CMK (cell line): ENCODE results near the gene TBL3.
"Not testable (repeated sequence)": the region's sequence is repeated elsewhere in the genome, so short reads cannot be mapped to it uniquely, and the experiment has no call there.

Source experiments
- DNase-seq: peaks from one replicate; pipeline ENCODE4 v3.0.0-alpha.2; 2010; ENCODE audit warnings: low read depth

TBL3 gene

DNA sequence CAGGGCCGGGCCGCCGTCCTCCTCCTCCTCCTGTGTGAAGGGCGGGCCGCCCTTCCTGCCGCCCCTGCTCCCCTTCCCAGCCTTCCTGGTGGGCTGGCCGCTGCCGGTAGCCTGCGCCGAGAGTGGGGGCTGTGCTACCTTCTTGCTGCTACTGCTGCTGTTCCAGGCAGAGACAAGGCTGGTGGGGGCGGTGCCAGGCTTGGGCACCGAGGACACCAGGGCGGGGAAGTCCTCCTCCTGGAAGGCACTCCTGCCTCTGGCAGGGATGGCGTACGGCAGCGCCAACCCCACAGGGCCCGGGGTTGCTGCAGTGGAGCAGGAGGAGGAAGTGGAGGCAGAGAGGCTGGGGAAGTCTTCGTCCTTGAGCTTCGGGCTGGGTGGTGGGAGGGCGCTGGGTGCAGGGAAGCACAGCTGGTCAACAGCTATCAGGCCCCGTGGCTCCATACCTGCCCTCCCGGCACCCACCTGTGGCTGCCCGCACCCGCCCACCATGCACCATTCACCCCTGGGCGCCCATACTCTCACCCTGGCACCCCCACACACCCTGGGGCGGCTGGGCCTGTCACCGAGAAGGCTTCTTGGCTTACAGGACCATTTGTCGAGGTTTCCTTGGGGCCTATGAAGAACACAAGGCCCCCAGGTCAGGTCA, 28.1 kb downstream of the TBL3 start:
- no peak for DNase-seq

DNA sequence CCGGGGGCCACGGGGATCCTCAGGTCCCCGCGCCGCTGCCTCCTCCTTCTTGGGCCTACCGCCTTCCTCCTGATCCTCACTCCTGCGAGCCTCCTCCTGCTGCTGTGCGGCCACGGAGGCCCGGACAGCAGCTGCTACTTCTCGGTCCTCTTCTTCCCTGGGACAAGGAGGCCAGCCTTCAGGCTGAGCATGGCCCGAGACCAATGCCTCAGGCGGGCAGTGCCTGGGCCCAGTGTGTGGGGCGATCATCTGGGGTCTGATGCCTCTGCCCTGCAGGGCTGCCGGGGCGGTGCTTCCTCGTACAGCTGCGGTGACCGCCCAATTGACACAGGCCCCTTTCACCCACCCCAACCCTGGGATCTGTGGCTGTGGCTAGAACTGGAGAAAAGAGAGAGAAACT, 29.2 kb downstream of the TBL3 start:
- DNase-seq, result no peak

DNA sequence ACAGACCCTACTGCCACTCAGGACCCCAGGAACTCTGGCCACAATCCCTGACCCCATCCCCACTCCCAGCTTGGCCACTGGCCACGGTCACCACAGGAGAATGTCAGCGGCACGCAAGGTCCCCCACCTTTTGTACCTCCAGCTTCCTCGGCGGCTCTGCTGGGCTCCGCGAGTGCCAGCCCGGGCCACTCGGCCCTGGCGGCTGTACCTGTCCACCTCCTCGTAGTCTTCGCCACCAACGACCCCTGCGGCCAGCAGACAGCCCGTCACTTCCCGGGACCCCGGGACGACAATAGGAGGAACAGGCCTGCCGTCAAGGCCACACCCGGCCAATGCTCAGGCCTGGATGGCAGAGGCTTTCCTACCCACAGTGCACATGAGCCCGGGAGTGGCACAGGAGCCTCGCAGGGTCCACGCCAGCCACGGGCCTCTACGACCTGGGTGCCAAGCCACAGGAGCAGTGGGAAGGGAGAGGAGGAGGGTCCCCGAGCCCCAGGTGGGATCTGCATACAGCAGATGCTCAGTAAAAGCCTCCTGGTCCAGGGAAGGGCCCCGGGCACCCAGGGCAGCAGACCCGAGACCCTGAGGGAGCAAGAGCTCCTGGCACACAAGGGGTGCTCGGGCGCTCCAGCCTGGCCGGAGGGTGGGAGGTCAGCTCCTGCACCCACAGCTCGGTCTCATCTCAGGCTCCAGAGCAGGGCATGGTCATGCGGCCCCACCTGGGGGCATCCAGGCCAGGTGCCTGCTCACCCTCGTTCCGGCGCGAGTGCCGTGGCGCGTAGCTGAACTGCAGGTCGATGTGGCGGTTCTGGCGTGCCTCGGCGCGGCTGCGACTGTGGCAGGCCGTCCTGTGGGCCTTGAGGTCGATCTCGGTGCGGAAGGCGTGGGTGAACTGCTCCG, 29.9 kb downstream of the TBL3 start:
- DNase-seq, result no peak

DNA sequence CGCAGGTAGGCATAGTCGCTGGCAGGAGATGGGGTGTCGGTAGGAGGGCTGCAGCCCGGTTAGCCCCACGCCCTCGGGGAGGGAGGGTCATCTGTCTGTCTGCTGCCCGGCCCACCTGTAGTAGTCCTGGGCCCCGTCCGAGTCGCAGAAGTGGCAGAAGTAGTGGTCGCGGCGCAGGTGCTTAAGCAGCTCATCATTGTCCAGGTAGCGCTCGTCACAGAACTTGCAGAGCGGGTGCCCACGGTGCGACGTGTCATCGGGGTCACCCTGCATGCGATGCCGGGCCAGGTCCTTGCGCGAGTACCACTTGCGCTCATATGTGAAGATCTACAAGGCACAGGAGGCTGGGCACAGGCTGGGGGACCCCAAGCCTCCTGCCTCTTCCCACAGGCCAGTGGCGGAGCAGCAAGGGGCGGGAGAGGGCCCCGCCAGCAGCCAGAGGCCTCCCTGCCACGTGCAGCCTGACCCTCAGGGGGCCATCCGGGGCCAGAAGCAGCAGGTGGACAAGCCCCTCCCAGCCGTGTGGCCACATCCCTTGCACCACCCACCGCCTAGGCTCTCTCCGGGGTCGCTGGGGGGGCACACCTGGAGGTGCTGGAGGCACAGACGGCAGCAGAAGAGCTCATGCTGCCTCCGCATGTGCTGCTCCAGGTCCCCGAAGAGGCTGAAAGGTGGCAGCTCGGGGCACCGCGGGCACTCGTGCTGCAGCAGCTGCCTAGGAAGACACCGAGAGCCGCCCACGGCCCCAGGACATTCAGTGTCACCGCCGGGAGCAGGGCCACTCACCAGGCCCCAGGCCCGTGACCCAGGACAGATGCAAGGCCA, 30.8 kb downstream of the TBL3 start:
- DNase-seq, result no peak

DNA sequence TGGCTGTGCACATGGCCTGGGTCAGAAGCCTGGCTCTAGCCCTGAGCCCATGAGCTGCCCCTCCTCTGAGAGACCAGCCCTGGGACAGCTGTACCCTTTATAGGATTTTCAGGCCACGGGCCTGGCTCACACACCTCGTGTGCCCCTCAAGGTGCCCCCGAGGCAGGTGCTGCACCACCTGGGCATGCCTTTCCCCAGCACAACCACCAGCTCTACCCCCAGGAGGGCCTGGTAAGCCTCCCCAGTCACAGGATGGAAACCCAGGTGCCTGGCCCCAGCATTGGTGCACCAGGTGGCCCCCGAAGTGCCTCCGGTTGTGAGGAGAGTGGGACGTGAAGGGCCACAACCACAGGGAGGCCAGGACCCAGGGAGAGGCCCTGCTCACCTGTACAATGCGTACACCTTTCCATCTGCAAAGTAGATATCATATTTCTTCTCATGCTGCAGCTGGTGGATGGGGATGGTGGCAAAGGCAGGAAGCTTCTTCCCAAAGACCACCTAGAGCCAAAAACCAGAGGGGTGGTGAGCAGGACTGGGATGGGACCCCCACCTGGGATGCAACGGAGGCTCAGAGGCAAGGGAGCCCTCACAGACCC, 31.5 kb downstream of the TBL3 start:
- no peak for DNase-seq

DNA sequence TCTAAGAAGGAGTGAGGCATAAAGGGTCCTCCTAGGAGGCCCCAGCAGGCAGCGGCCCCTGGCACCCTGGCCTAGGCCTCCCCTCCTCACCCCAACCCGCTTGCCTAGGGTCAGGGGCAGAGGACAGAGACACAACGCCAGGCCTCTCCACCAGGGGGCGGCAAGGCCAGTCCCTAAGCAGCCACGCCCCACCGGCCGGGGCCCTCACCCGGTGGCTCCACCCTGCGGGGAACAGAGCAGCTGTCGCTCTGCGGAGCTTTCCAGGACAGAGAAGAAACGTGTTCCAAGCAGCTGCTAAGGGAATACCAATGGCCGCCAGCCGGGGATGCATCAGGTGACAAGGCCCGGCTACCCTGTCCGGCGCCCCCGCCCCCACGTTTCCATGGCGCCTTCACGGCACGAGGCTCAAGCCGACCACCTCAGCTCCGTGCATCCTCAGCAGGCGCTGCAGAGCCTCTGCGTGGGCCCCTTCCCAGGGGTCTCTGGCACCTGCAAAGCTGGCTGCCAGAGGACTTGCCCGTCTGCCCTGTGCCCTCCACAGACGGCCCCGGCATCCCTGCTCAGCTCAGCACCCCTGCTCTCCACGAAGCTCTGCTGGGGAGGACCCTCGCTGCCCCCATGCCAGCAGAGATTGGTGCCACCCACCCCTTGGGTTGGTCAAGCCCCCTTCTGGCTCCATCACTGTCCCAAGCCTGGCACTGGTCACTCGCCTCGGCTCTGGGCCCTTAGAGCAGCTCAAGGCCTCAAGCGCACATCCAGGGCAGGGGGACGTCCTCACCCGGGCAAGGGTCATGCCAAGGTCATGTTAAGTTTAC, 32.2 kb downstream of the TBL3 start:
- no peak for DNase-seq

DNA sequence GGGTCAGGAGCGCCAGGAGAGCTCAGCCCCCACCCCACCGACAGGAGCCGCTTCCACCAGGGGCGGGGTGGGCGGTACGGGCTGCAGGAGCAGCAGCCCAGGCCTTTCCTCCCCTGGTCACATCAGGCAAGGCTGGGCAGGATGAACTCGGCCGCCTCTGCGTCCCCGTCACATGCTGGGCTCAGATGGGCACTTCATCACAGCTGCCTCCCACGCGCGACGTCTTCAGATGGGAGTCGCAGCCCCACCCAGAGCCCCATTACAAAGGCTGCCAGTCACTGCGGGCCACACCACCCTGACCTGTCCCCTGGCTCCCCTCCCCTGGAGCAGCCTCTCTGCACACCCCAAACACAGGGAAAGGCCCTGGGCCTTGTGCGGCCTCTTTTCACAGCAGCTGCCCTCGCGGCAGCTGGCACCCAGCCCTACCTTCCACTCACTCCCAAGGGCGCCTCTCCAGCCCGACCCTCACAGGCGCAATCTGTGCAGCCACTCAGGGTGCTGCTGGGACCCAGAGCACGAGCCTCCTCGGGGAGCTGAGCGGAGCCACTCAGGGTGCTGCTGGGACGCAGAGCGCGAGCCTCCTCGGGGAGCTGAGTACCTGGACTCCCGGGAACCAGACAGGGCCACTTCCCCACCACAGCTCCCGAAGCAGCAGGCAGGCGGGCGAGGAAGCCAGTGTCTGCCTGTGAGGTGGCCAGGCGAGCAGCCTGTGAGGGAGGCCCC, 33.1 kb downstream of the TBL3 start:
- DNase-seq, result no peak

DNA sequence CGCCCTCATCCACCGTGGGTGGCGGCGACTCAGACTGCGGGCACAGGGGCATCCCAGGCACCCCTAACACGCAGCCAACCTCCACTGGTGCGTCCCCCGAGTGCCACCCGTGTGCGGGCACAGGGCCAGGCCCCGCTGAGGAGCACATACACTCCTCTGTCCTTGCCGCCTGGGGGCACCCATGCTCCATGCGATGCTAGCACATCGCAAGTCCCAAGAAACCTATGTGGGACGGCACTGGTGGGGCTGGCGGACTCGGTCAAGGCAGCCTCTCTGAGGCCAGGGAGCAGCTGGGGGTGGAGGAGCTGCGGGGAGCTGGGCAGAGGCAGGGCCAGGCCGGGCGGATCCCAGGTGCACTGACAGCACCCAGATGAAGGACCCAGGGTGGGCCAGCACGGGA, 33.8 kb downstream of the TBL3 start:
- no peak for DNase-seq

DNA sequence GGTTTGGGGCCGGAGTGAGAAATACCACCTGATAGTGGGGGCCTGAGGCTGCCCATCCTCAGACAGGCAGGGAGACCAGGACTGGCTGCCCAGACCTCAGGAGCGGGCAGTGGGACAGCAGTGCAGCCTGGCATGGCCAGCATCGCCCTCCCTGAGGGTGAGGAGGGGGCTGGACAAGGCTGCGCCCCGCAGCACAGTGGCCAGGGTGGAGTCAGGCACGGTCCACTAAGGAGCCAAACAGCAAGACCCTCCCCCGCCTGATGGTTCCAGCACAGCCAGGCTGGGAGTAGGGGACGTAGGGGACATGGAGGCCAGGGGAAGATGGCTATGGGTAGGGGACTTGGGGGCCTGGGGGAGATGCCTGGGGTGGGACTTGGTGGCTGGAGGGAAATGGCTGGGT, 34.5 kb downstream of the TBL3 start:
- no peak for DNase-seq

DNA sequence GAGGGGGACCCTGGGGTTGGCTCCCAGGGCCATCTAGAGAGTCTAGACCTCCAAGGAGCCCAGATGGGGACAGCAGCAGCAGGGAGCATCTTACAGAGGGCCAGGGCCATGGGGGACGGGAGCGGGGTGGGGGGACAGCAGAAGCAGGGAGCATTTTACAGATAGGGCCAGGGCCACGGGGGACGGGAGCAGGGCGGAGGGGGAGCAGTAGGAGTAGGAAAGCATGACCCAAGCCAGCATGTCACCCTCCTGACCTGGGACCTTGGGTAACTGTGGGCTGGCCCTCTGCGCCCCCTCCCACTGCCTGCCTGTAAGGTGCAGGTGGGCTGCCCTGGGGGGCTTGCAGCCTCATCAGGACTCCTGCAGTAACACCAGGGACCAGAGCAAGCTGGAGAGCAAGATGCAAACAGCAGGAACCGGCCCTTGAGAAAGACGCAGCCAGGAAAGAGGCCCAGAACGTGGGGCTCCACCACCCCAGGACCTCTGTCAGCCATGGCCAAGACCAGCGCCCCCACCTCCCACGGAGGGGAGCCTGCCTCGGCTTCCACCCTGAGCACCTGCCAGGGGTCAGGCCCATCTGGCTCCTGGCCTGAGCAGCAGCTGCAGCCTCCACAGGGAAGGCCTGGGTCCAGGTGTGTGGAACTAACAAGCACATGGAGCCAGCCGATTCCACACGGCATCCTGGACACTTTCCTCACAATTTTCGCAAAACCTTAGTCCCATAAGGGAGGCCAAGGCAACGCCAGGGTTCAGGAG, 35.4 kb downstream of the TBL3 start:
- no peak for DNase-seq

DNA sequence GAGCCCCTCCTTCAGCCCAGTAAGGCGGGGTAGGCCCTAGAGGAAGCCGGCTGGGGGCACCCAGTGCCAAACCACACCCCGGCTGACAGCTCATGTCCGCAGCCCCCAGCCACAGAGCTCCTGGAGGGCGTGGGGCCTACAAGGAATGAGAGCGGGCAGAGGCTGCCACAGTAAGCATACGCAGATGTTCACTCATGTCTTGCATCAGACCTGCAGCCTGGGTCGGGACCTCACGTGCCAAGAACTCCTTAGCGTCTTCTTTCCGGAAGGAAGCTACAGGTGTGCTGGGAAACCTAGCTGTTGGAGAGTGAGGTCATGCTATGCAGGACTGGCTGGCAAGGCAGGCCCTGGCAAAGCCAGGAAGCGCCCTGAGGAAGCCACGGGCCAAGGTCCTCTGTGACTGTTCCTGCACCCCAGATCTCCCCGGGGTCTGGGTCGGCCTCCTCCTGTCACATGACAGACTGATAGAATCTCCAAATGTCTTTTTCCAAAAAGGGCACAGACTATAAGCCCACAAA, 36.2 kb downstream of the TBL3 start:
- DNase-seq, result no peak

DNA sequence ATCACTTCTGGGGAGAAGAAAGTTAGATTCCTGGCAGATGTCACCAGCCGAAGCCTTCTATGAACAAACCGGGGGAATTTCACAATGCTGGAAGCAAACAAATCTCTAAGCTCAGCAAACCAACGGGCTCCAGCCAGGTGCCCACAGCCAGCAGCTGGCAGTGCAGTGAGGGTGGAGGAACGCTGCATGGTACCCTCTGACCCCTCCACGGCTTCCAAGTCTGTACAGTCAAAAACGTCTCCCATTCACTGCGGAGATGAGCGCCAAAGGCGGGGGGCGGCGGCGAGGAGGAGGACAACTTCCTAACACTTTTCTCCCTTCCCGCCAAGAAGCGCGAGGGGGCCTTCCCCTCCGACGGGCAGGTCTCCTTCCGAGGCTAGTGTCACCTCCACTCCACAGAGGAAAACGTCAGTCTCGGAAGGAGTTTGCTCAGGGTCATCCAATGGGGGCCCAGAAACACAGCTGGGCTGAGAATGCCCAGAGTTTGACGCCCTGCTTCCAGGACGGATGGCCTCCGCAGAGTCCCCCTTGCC, 36.8 kb downstream of the TBL3 start:
- DNase-seq, result no peak

DNA sequence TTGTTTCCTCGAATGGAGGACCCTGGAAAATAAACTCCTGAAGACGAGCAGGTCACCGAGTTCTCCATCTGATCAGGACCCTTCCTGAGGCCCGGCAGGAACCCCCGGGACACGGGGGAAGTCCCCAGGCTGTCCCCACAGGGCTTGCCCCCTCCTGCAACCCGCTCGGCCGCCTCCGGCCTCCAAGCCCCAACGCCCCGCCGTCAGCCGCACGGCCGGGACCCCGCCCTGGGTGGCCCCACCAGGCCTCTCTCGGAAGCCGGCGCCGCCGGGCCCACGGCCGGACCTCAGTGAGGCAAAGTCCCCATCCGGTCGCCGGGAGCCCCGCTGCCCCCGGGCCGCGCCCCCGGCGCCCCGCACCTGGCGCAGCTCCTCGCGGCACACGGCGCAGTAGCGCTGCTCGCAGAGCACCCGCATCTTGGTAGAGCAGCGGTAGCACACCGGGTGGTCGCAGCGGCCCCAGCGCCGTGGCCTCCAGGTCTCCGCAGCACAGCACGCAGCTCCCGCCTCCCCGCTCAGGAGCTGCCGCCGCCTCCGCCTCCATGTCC, 37.4 kb downstream of the TBL3 start:
- no peak for DNase-seq

DNA sequence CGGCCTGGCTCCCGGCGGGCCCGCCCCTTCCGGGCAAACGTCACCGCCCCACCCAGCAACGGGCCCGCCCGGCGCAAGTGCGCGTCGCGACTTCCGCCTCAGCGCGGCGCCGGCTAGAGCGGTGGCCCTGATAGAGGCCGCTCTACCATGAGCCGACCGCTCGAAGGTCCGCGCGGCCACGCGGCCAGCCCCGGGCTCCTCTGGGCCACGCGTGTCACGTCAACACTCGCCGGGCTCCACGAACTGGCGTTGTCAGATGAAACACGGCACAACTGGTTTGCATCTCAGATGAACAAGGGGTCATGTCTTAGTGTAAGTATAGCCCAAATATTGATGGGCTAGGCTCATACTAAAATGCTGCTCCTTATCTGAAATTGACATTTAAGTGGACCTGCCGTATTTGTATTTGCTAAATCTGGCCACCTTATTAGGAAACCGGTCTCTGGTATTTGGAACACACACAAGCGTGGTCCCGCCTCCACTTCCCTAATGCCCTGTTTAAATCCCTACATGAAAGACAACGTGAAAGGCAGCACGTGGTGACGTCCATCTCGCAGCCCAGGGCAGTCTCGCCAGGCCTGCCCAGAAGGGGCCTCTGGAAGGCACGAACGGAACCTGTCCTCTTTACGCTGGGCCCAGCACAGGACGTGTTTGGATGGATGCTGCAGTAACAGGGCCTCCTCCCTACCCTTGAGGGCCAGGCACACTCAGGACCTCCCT, 38.1 kb downstream of the TBL3 start, which contains the start of gene ZNF598:
Gene ZNF598 (minus strand): TSS at position 31 of the 720 bp plus-strand sequence.
- DNase-seq, result no peak

DNA sequence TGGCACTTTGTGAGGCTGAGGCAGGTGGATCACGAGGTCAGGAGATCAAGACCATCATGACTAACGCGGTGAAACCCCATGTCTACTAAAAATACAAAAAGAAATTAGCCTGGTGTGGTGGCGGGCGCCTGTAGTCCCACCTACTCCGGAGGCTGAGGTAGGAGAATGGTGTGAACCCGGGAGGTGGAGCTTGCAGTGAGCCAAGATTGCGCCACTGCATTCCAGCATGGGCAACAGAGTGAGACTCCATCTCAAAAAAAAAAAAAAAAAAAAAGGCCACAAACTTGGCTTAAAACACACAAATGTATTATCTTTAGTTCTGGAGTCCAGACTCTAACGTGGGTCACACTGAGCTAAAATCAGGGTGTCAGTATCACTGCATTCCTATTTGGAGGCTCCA, 39.9 kb downstream of the TBL3 start:
- not testable (repeated sequence) for DNase-seq

DNA sequence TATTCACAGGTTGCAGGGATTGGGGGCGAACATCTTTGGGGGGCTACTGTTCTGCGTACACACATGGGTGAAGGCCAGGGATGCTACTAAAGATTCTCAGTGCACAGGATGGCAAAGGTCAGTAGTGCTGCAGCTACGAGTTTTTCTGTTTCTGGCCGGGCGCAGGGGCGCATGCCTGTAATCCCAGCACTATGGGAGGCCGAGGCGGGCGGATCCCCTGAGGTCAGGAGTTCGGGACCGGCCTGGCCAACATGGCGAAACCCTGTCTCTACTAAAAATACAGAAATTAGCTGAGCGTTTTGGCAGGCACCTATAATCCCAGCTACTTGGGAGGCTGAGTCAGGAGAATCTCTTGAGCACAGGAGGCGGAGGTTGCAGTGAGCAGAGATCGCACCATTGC, 41.7 kb downstream of the TBL3 start:
- DNase-seq, result no peak

DNA sequence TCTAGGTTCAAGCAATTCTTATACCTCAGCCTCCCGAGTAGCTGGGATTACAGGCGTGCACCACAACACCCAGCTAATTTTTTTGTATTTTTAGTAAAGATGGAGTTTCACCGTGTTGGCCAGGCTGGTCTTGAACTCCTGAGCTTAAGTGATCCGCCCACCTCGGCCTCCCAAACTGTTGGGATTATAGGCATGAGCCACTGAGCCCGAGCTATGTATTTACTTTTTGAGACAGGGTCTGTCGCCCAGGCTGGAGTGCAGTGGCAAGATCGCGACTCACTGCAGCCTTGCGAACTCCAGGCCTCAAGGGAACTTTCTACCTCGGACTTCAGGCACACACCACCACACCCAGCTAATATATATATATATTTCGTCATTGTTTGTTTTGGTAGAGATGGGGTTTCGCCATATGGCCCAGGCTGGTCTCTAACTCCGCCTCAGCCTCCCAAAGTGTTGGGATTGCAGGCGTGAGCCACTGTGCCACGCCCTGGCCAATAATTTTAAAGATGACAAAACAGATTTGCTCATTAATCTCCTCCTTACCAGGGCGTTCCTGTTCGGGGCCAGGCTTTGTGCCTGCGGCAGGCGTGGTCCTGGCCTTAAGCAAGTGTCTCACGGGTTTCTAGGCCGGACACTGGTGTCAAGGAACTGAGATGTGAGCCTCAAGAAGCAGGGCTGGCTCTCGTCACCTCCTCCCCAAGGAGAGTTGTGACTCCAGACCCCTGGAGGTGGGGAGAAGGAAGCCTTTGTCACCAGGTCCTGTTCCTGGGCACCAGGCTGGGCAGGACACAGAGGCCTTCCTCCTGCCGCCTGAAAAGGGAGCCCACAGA, 43.5 kb downstream of the TBL3 start:
- no peak for DNase-seq

DNA sequence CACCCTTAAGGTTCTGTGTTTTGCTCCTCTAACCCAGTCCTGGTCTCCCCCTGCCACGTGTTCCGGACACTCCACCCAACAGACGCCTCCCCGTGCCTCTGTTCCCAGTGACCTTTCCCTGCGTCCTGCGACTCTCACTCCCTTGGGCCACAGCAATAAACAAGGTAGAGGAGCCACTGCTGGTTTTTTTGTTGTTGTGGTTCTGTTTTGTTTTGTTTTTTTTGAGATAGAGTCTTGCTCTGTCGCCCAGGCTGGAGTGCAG, 44.0 kb downstream of the TBL3 start:
- DNase-seq, result no peak
